Measurements from ENCODE around the gene HOXB13.

HOXB13 gene

DNA sequence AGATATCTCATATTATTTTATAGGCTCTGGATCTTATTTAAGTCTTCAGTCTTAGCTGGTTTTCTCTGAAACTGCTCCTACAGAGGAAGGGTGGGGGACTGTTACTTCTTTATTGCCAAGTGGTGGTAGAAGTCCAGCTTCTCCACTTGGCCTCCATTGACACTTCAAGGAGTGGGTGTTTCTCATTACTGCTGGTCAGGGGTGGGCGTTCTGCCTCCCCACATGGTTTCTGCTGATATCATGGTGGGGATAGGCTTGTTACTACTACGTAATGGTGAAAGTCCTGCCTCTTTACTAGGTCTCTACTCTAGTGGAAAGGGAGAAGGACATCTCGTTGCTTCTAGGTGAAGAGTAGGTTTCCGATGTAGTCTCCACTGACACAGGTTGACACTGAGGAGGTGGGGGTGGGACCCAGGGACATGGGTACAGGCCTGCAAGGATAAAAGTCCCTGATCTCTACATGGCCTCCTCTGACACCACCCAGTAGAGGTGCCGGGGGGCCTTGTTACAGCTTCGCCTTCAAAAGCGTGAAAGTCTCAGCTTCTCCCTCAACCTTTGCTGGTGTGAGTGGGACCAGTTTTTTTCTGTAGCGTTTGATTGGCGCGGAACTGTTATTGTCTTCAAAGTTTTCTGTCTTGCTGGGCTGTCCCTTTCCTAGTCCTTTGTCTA lies 26.6 kb downstream of the HOXB13 start:
- Histone ChIP-seq H3K9ac (ENCODE audit: low read length) (no peak overlapping the region), H2AFZ (ENCODE audit: insufficient read depth, low read length, poor library complexity) (no peak overlapping the region), H2BK120ac (ENCODE audit: insufficient read depth, low read length, poor library complexity) (no peak overlapping the region), H3K27ac (ENCODE audit: low read depth, low read length) (no peak overlapping the region), H3K36me3 (ENCODE audit: control insufficient read depth in 1 of 2, insufficient read depth in 2 of 2, low read length in 2 of 2) (no peaks in the 10 kb centered on the region), H3K14ac (ENCODE audit: low read length) (no peak overlapping the region), H3K4me2 (ENCODE audit: low read length) (no peak overlapping the region), H3K18ac (ENCODE audit: low read length) (no peak overlapping the region), H3K4me3 (ENCODE audit: low read depth, low read length) (no peak overlapping the region), H4K8ac (ENCODE audit: low read depth, low read length) (no peak overlapping the region), H2BK12ac (ENCODE audit: low read length) (no peak overlapping the region), H3K23ac (ENCODE audit: low read length) (no peak overlapping the region), H4K91ac (ENCODE audit: low read depth, low read length) (no peak overlapping the region), H3K4ac (ENCODE audit: low read depth, low read length) (no peak overlapping the region), H4K12ac (ENCODE audit: low read depth, low read length) (no peak overlapping the region), H3K79me2 (ENCODE audit: control insufficient read depth, insufficient read depth, low read length, poor library complexity) (no peaks in the 10 kb centered on the region), H2BK5ac (ENCODE audit: low read depth, low read length, poor library complexity) (no peak overlapping the region), H3K9me3 (ENCODE audit: insufficient read depth, low read depth, low read length) (no peaks in the 10 kb centered on the region), H2AK5ac (ENCODE audit: low read length) (no peak overlapping the region), H3K27me3 (ENCODE audit: insufficient read depth, low read length) (no peaks in the 10 kb centered on the region), H3K79me1 (ENCODE audit: low read length) (no peaks in the 10 kb centered on the region), H3K4me1 (ENCODE audit: control insufficient read depth in 1 of 2, insufficient read depth in 2 of 2, low read length in 2 of 2) (no peaks in the 10 kb centered on the region)
- no peak for DNase-seq
- WGBS (ENCODE audit: extremely low coverage, insufficient coverage, insufficient read length), result no CpG with 5 or more reads among the region's 10 CpGs

GRCh38 chr17:48693178-48693577 lies 35.4 kb downstream of the HOXB13 start:
- Histone ChIP-seq H2BK12ac (ENCODE audit: low read length) (no peak overlapping the region), H4K12ac (ENCODE audit: low read depth, low read length) (no peak overlapping the region), H3K9me3 (ENCODE audit: insufficient read depth, low read depth, low read length) (no peaks in the 10 kb centered on the region), H3K27ac (ENCODE audit: low read depth, low read length) (no peak overlapping the region), H3K27me3 (ENCODE audit: insufficient read depth, low read length) (no peaks in the 10 kb centered on the region), H3K79me2 (ENCODE audit: control insufficient read depth, insufficient read depth, low read length, poor library complexity) (no peaks in the 10 kb centered on the region), H2BK5ac (ENCODE audit: low read depth, low read length, poor library complexity) (no peak overlapping the region), H3K4me1 (ENCODE audit: control insufficient read depth in 1 of 2, insufficient read depth in 2 of 2, low read length in 2 of 2) (no peaks in the 10 kb centered on the region), H3K36me3 (ENCODE audit: control insufficient read depth in 1 of 2, insufficient read depth in 2 of 2, low read length in 2 of 2) (peaks cover 0 to 1% of the 10 kb centered on the region in 2 experiments), H3K9ac (ENCODE audit: low read length) (no peak overlapping the region), H2AFZ (ENCODE audit: insufficient read depth, low read length, poor library complexity) (no peak overlapping the region), H3K14ac (ENCODE audit: low read length) (no peak overlapping the region), H2AK5ac (ENCODE audit: low read length) (no peak overlapping the region), H3K4me3 (ENCODE audit: low read depth, low read length) (no peak overlapping the region), H3K4me2 (ENCODE audit: low read length) (no peak overlapping the region), H4K91ac (ENCODE audit: low read depth, low read length) (no peak overlapping the region), H2BK120ac (ENCODE audit: insufficient read depth, low read length, poor library complexity) (no peak overlapping the region), H3K79me1 (ENCODE audit: low read length) (no peaks in the 10 kb centered on the region), H4K8ac (ENCODE audit: low read depth, low read length) (no peak overlapping the region), H3K4ac (ENCODE audit: low read depth, low read length) (no peak overlapping the region), H3K18ac (ENCODE audit: low read length) (no peak overlapping the region), H3K23ac (ENCODE audit: low read length) (no peak overlapping the region)
- no peak for DNase-seq
- no CpG with 5 or more reads among the region's 1 CpG for WGBS (ENCODE audit: extremely low coverage, insufficient coverage, insufficient read length)

DNA sequence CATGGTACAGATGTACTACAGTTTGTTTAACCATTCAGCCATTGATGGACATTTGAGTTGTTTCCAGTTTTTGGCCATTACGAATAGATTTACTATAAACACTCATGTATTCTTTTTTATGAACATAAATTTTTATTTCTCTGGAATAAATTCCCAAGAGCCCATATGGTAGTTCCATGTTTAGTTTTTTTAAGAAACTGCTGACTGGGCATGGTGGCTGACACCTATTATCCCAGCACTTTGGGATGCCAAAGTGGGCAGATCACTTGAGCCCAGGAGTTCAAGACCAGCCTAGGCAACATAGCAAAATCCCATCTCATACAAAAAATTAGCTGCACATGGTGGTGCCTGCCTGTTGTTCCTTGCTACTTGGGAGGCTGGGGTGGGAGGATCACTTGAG lies 36.5 kb downstream of the HOXB13 start:
- no peak overlapping the region for H2BK120ac ChIP-seq (ENCODE audit: insufficient read depth, low read length, poor library complexity)
- no peak overlapping the region for H3K18ac ChIP-seq (ENCODE audit: low read length)
- no peak overlapping the region for H3K27ac ChIP-seq (ENCODE audit: low read depth, low read length)
- no peak overlapping the region for H4K8ac ChIP-seq (ENCODE audit: low read depth, low read length)
- no peaks in the 10 kb centered on the region for H3K79me2 ChIP-seq (ENCODE audit: control insufficient read depth, insufficient read depth, low read length, poor library complexity)
- WGBS (ENCODE audit: extremely low coverage, insufficient coverage, insufficient read length), result no CpG with 5 or more reads among the region's 1 CpG
- no peak overlapping the region for H3K9ac ChIP-seq (ENCODE audit: low read length)
- no peaks in the 10 kb centered on the region for H3K79me1 ChIP-seq (ENCODE audit: low read length)
- H3K36me3 ChIP-seq (ENCODE audit: control insufficient read depth in 1 of 2, insufficient read depth in 2 of 2, low read length in 2 of 2), result peaks cover 1 to 2% of the 10 kb centered on the region in 2 experiments
- no peak overlapping the region for H3K4ac ChIP-seq (ENCODE audit: low read depth, low read length)
- H3K27me3 ChIP-seq (ENCODE audit: insufficient read depth, low read length), result no peaks in the 10 kb centered on the region
- no peak overlapping the region for H3K23ac ChIP-seq (ENCODE audit: low read length)
- no peak overlapping the region for H2AK5ac ChIP-seq (ENCODE audit: low read length)
- no peak overlapping the region for H2BK5ac ChIP-seq (ENCODE audit: low read depth, low read length, poor library complexity)
- H4K91ac ChIP-seq (ENCODE audit: low read depth, low read length), result no peak overlapping the region
- H3K4me2 ChIP-seq (ENCODE audit: low read length), result no peak overlapping the region
- H4K12ac ChIP-seq (ENCODE audit: low read depth, low read length), result no peak overlapping the region
- no peak overlapping the region for H2AFZ ChIP-seq (ENCODE audit: insufficient read depth, low read length, poor library complexity)
- H3K4me3 ChIP-seq (ENCODE audit: low read depth, low read length), result no peak overlapping the region
- no peak for DNase-seq
- no peaks in the 10 kb centered on the region for H3K9me3 ChIP-seq (ENCODE audit: insufficient read depth, low read depth, low read length)
- H3K4me1 ChIP-seq (ENCODE audit: control insufficient read depth in 1 of 2, insufficient read depth in 2 of 2, low read length in 2 of 2), result no peaks in the 10 kb centered on the region
- no peak overlapping the region for H2BK12ac ChIP-seq (ENCODE audit: low read length)
- no peak overlapping the region for H3K14ac ChIP-seq (ENCODE audit: low read length)

GRCh38 chr17:48690655-48691054 lies 37.9 kb downstream of the HOXB13 start:
- no peak for DNase-seq
- Histone ChIP-seq H3K79me2 (ENCODE audit: control insufficient read depth, insufficient read depth, low read length, poor library complexity) (no peaks in the 10 kb centered on the region), H3K79me1 (ENCODE audit: low read length) (no peaks in the 10 kb centered on the region), H3K14ac (ENCODE audit: low read length) (no peak overlapping the region), H3K4ac (ENCODE audit: low read depth, low read length) (no peak overlapping the region), H4K91ac (ENCODE audit: low read depth, low read length) (no peak overlapping the region), H2AFZ (ENCODE audit: insufficient read depth, low read length, poor library complexity) (no peak overlapping the region), H3K23ac (ENCODE audit: low read length) (no peak overlapping the region), H2AK5ac (ENCODE audit: low read length) (no peak overlapping the region), H3K9ac (ENCODE audit: low read length) (no peak overlapping the region), H4K12ac (ENCODE audit: low read depth, low read length) (no peak overlapping the region), H3K18ac (ENCODE audit: low read length) (no peak overlapping the region), H3K4me1 (ENCODE audit: control insufficient read depth in 1 of 2, insufficient read depth in 2 of 2, low read length in 2 of 2) (no peaks in the 10 kb centered on the region), H2BK120ac (ENCODE audit: insufficient read depth, low read length, poor library complexity) (no peak overlapping the region), H3K36me3 (ENCODE audit: control insufficient read depth in 1 of 2, insufficient read depth in 2 of 2, low read length in 2 of 2) (peaks cover 1 to 2% of the 10 kb centered on the region in 2 experiments), H2BK12ac (ENCODE audit: low read length) (no peak overlapping the region), H4K8ac (ENCODE audit: low read depth, low read length) (no peak overlapping the region), H2BK5ac (ENCODE audit: low read depth, low read length, poor library complexity) (no peak overlapping the region), H3K9me3 (ENCODE audit: insufficient read depth, low read depth, low read length) (no peaks in the 10 kb centered on the region), H3K27me3 (ENCODE audit: insufficient read depth, low read length) (no peaks in the 10 kb centered on the region), H3K4me3 (ENCODE audit: low read depth, low read length) (no peak overlapping the region), H3K27ac (ENCODE audit: low read depth, low read length) (no peak overlapping the region), H3K4me2 (ENCODE audit: low read length) (no peak overlapping the region)
- no CpG with 5 or more reads among the region's 5 CpGs for WGBS (ENCODE audit: extremely low coverage, insufficient coverage, insufficient read length)
